Upper lobe of left lung (tissue), 4 donors: Measurements from ENCODE around the gene MUC13.

ENCODE experiments used
- POLR2A ChIP-seq, 4 donors: fragments of 450-650 bp; IDR thresholded peaks; one replicate each; pipeline ENCODE4 v1.5.1; 2016 to 2017; ENCODE audit warnings: antibody characterized with exemption in 4 of 4, mild to moderate bottlenecking in 2 of 4
- TF ChIP-seq, protein P1 (sequence below), 6 experiments: fragments of 450-650 bp in 4 of 6; fragments of 200-600 bp in 2 of 6; sonication (generic) in 2 of 6; IDR thresholded peaks; one replicate each; pipeline ENCODE4 v1.5.1; 2016 to 2019; ENCODE audit warnings: antibody characterized with exemption in 6 of 6

DNA sequence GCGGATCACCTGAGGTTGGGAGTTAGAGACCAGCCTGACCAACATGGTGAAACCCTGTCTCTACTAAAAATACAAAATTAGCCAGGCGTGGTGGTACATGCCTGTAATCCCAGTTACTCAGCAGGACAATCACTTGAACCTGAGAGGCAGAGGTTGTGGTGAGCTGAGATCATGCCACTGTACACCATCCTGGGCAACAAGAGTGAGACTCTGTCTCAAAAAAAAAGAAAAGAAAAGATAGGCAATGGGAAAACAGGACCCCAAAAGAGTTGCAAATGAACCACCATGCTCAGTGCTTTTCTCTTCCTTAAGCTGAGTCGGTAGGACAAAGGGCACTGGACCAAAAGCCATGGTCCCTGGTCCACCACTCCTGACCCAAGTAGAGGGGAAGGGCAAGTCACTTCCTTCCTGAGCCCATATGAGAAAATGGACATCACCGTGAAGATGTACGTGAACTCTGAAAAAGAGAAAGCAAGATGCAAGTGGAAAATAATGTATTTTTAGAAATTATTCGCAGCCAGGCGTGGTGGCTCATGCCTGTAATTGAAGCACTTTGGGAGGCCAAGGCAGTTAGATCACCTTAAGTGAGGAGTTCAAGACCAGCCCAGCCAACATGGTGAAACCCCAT is 50.0 kb downstream of the MUC13 start:
- TF ChIP-seq, protein P1, sequence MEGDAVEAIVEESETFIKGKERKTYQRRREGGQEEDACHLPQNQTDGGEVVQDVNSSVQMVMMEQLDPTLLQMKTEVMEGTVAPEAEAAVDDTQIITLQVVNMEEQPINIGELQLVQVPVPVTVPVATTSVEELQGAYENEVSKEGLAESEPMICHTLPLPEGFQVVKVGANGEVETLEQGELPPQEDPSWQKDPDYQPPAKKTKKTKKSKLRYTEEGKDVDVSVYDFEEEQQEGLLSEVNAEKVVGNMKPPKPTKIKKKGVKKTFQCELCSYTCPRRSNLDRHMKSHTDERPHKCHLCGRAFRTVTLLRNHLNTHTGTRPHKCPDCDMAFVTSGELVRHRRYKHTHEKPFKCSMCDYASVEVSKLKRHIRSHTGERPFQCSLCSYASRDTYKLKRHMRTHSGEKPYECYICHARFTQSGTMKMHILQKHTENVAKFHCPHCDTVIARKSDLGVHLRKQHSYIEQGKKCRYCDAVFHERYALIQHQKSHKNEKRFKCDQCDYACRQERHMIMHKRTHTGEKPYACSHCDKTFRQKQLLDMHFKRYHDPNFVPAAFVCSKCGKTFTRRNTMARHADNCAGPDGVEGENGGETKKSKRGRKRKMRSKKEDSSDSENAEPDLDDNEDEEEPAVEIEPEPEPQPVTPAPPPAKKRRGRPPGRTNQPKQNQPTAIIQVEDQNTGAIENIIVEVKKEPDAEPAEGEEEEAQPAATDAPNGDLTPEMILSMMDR (IDR thresholded peaks at IDR 0.05): no peak
- no peak for TF ChIP-seq POLR2A (IDR thresholded peaks at IDR 0.05)
